ENCODE data around the gene TSPAN15. TPM values are rescaled to one million over a fixed set of nuclear protein-coding genes. Genes with fewer than 3 reads are reported as not detected.
"Not testable (repeated sequence)": the region's sequence is repeated elsewhere in the genome, so short reads cannot be mapped to it uniquely, and the experiment has no call there.

TSPAN15 gene
- polyA plus RNA-seq, 1 donor, result 69.4 TPM

GRCh38 chr10:69486922-69487730, 35.9 kb downstream of the TSPAN15 start:
- DNase-seq, result no peak

GRCh38 chr10:69488149-69488844, 37.0 kb downstream of the TSPAN15 start:
- DNase-seq, result not testable (repeated sequence)

GRCh38 chr10:69488856-69489255, 37.6 kb downstream of the TSPAN15 start:
- DNase-seq, result not testable (repeated sequence)

GRCh38 chr10:69489506-69490090, 38.3 kb downstream of the TSPAN15 start:
- no peak for DNase-seq

GRCh38 chr10:69490876-69491275, 39.6 kb downstream of the TSPAN15 start:
- no peak for DNase-seq

GRCh38 chr10:69491611-69492010, 40.3 kb downstream of the TSPAN15 start:
- no peak for DNase-seq

- no peak for DNase-seq
Observed at GRCh38 chr10:69492091-69492745, 41.0 kb downstream of the TSPAN15 start.

GRCh38 chr10:69492746-69493462, 41.6 kb downstream of the TSPAN15 start:
- DNase-seq, result no peak

GRCh38 chr10:69494626-69495558, 43.6 kb downstream of the TSPAN15 start:
- DNase-seq, result no peak

- no peak for DNase-seq
Observed at GRCh38 chr10:69495666-69496065, 44.4 kb downstream of the TSPAN15 start.

GRCh38 chr10:69496352-69497230, 45.3 kb downstream of the TSPAN15 start:
- no peak for DNase-seq

GRCh38 chr10:69497231-69497561, 45.9 kb downstream of the TSPAN15 start:
- no peak for DNase-seq

GRCh38 chr10:69497611-69498390, 46.5 kb downstream of the TSPAN15 start:
- no peak for DNase-seq

GRCh38 chr10:69498711-69499471, 47.6 kb downstream of the TSPAN15 start:
- DNase-seq, result no peak

- no peak for DNase-seq
Observed at GRCh38 chr10:69499726-69500689, 48.7 kb downstream of the TSPAN15 start.

GRCh38 chr10:69500864-69501468, 49.7 kb downstream of the TSPAN15 start:
- DNase-seq, result no peak

GRCh38 chr10:69501657-69502056, 50.4 kb downstream of the TSPAN15 start:
- no peak for DNase-seq

Data from left kidney (tissue), 2 donors.